Stimulated activated CD4-positive, alpha-beta T cell treated with anti-CD3 and anti-CD28 coated beads, Interleukin-1b, Interleukin-23, amount 100 ng/mL, for 1 hour (primary cell): ENCODE data around the gene YTHDF1.
"Not testable (repeated sequence)": the region's sequence is repeated elsewhere in the genome, so short reads cannot be mapped to it uniquely, and the experiment has no call there.

ENCODE experiments used
- DNase-seq, 2 donors: peaks; one replicate each; pipeline ENCODE4 v3.0.0-alpha.2; 2020; ENCODE audit warnings: low read depth in 2 of 2

Gene YTHDF1

GRCh38 chr20:63171991-63172390 lies 43.9 kb downstream of the YTHDF1 start:
- no peak for DNase-seq

- no peak for DNase-seq
Measured at GRCh38 chr20:63169681-63170080, 46.2 kb downstream of the YTHDF1 start.

GRCh38 chr20:63168861-63169260 lies 47.1 kb downstream of the YTHDF1 start:
- no peak for DNase-seq

- DNase-seq: no peak
Measured at GRCh38 chr20:63167918-63168520, 47.9 kb downstream of the YTHDF1 start.

GRCh38 chr20:63167026-63167917 lies 48.7 kb downstream of the YTHDF1 start:
- DNase-seq: no peak

GRCh38 chr20:63166193-63167020 lies 49.5 kb downstream of the YTHDF1 start:
- DNase-seq: no peak

GRCh38 chr20:63165356-63166192 lies 50.4 kb downstream of the YTHDF1 start:
- DNase-seq: no peak

GRCh38 chr20:63164484-63165355 lies 51.2 kb downstream of the YTHDF1 start:
- DNase-seq: no peak

GRCh38 chr20:63163596-63164483 lies 52.1 kb downstream of the YTHDF1 start:
- DNase-seq: no peak

GRCh38 chr20:63163171-63163570 lies 52.8 kb downstream of the YTHDF1 start:
- DNase-seq: no peak

GRCh38 chr20:63162206-63162795 lies 53.6 kb downstream of the YTHDF1 start:
- DNase-seq: no peak

- DNase-seq: no peak
Measured at GRCh38 chr20:63161176-63161651, 54.7 kb downstream of the YTHDF1 start.

- DNase-seq: no peak
Measured at GRCh38 chr20:63160641-63161175, 55.2 kb downstream of the YTHDF1 start.

GRCh38 chr20:63159826-63160640 lies 55.9 kb downstream of the YTHDF1 start:
- DNase-seq: no peak

- DNase-seq: not testable (repeated sequence)
Measured at GRCh38 chr20:63159251-63159650, 56.7 kb downstream of the YTHDF1 start.

GRCh38 chr20:63158845-63159244 lies 57.1 kb downstream of the YTHDF1 start:
- no peak for DNase-seq

- DNase-seq: no peak
Measured at GRCh38 chr20:63158352-63158751, 57.6 kb downstream of the YTHDF1 start.

- not testable (repeated sequence) for DNase-seq
Measured at GRCh38 chr20:63157431-63157830, 58.5 kb downstream of the YTHDF1 start.
